Fibroblast of lung (primary cell): ENCODE measurements around the gene DBR1. TPM values are rescaled to one million over a fixed set of nuclear protein-coding genes. Genes with fewer than 3 reads are reported as not detected.

Source experiments
- DNase-seq, 2 donors: peaks; one replicate each; pipeline versions ENCODE4 v3.0.0 to v3.0.0-alpha.2; 2010; ENCODE audit warnings: low read depth in 2 of 2
- H2AFZ ChIP-seq: 2 replicates; pipeline ENCODE4 v1.5.1; 2012; ENCODE audit warnings: low read length, control low read depth, inconsistent platforms
- H3K27ac ChIP-seq: 2 replicates; pipeline ENCODE4 v1.5.1; 2011; ENCODE audit warnings: low read length, control low read depth; ENCODE audit not compliant: insufficient read depth
- H3K27me3 ChIP-seq: 2 replicates; pipeline ENCODE4 v1.5.1; 2011; ENCODE audit warnings: mild to moderate bottlenecking, low read length; ENCODE audit not compliant: control insufficient read depth, insufficient read depth
- H3K36me3 ChIP-seq: 2 replicates; pipeline ENCODE4 v1.5.1; 2011; ENCODE audit warnings: low read length; ENCODE audit not compliant: control insufficient read depth, insufficient read depth
- H3K4me1 ChIP-seq: 2 replicates; pipeline ENCODE4 v1.5.1; 2011; ENCODE audit warnings: low read length; ENCODE audit not compliant: control insufficient read depth, insufficient read depth; ENCODE audit errors: extremely low read depth
- H3K4me2 ChIP-seq: 2 replicates; pipeline ENCODE4 v1.5.1; 2011; ENCODE audit warnings: low read length, control low read depth; ENCODE audit not compliant: insufficient read depth; ENCODE audit errors: extremely low read depth
- H3K4me3 ChIP-seq, 4 experiments: fragments of 200-600 bp in 1 of 4; sonication (generic) in 1 of 4; replicated peaks in 1 of 4; 2 replicates each; pipeline ENCODE4 v1.5.1; 2011 to 2016; ENCODE audit warnings: low read length in 4 of 4, low read depth in 3 of 4, mild to moderate bottlenecking in 3 of 4, control low read depth in 2 of 4, inconsistent platforms in 1 of 4, mixed read lengths in 1 of 4; ENCODE audit not compliant: insufficient read depth in 1 of 4; ENCODE audit errors: control extremely low read depth in 1 of 4
- H3K79me2 ChIP-seq: 2 replicates; pipeline ENCODE4 v1.5.1; 2012; ENCODE audit warnings: mild to moderate bottlenecking, low read length, inconsistent platforms; ENCODE audit not compliant: control insufficient read depth, insufficient read depth
- H3K9ac ChIP-seq: 2 replicates; pipeline ENCODE4 v1.5.1; 2011; ENCODE audit warnings: mild to moderate bottlenecking, low read length, control low read depth; ENCODE audit not compliant: insufficient read depth
- H3K9me3 ChIP-seq: 2 replicates; pipeline ENCODE4 v1.5.1; 2012; ENCODE audit warnings: low read depth, low read length; ENCODE audit not compliant: control insufficient read depth, insufficient read depth
- H4K20me1 ChIP-seq: 2 replicates; pipeline ENCODE4 v1.5.1; 2011; ENCODE audit warnings: low read length; ENCODE audit not compliant: control insufficient read depth, insufficient read depth; ENCODE audit errors: extremely low read depth
- EZH2 ChIP-seq: IDR thresholded peaks from 2 replicates; pipeline ENCODE4 v1.5.1; 2012; ENCODE audit warnings: low read length, control low read depth, mild to moderate bottlenecking; ENCODE audit errors: missing control alignments
- polyA plus RNA-seq, 2 donors: library from polyadenylated mRNA; depleted of rRNA in 1 of 2; stranded (reverse) in 1 of 2; unstranded in 1 of 2; fragments of >200 nt; gene quantifications; 2 replicates each; pipeline ENCODE4 v1.2.1, GENCODE V29; 2011 to 2012; ENCODE audit warnings: missing spikeins in 1 of 2
- total RNA-seq: library from RNA; depleted of rRNA; stranded (reverse); fragments of >200 nt; gene quantifications from 2 replicates; pipeline ENCODE4 v1.2.1, GENCODE V29; 2014
- TF ChIP-seq, protein P1 (sequence below), 2 donors: IDR thresholded peaks in 1 of 2; conservative IDR thresholded peaks in 1 of 2; 1 replicate in 1 of 2; 2 replicates in 1 of 2; pipeline ENCODE4 v1.5.1; 2011 to 2012; ENCODE audit warnings: low read length in 2 of 2, control low read depth in 1 of 2, inconsistent platforms in 1 of 2, low read depth in 1 of 2, mild to moderate bottlenecking in 1 of 2

Gene DBR1
- total and polyA plus RNA-seq, 2 donors (not counting 1 experiment from before 2014, with no cell fraction given) = 16.2 to 19.7 TPM

DNA sequence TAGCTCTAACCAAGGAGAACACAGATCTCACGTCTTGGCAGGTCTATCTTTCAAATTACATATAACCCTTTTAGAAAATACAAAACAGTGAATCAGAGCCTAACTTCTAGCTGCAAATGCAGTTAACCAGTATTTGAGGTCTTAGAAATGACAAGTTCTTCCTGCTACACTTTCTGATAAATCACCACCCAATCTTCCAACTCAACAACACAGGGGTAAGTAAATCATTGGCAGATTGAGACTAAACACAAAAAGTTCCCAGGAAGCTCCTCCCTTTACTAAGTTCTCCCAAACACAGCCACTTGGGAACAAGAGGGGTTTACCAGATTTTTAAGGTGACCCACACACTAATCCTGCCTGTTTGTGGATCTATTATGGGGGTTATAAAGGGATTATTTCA is 42.5 kb downstream of the DBR1 start, which contains the start of gene A4GNT:
A4GNT (minus strand) TSS at position 152 of the 400 bp plus-strand sequence. CDS start 1,134 bp downstream, outside the sequence.
- Histone ChIP-seq H3K36me3 (no peaks in the 10 kb centered on the region), H3K4me3 (no peak within 1 kb of the TSS), H3K27me3 (peaks cover 9% of the 10 kb centered on the region), H4K20me1 (no peaks in the 10 kb centered on the region), H2AFZ (no peak within 1 kb of the TSS), H3K4me1 (no peaks in the 10 kb centered on the region), H3K9ac (no peak within 1 kb of the TSS), H3K4me2 (no peak within 1 kb of the TSS), H3K79me2 (no peaks in the 10 kb centered on the region), H3K9me3 (no peaks in the 10 kb centered on the region), H3K27ac (no peak within 1 kb of the TSS)
- no peak for DNase-seq
- TF ChIP-seq, protein P1, sequence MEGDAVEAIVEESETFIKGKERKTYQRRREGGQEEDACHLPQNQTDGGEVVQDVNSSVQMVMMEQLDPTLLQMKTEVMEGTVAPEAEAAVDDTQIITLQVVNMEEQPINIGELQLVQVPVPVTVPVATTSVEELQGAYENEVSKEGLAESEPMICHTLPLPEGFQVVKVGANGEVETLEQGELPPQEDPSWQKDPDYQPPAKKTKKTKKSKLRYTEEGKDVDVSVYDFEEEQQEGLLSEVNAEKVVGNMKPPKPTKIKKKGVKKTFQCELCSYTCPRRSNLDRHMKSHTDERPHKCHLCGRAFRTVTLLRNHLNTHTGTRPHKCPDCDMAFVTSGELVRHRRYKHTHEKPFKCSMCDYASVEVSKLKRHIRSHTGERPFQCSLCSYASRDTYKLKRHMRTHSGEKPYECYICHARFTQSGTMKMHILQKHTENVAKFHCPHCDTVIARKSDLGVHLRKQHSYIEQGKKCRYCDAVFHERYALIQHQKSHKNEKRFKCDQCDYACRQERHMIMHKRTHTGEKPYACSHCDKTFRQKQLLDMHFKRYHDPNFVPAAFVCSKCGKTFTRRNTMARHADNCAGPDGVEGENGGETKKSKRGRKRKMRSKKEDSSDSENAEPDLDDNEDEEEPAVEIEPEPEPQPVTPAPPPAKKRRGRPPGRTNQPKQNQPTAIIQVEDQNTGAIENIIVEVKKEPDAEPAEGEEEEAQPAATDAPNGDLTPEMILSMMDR (conservative IDR thresholded peaks at IDR 0.05 in 1 of 2, IDR thresholded peaks at IDR 0.05 in 1 of 2; ENCODE audit: low read depth in 1 of 2, low read length in 2 of 2) = no peak
- TF ChIP-seq EZH2 = no peak

DNA sequence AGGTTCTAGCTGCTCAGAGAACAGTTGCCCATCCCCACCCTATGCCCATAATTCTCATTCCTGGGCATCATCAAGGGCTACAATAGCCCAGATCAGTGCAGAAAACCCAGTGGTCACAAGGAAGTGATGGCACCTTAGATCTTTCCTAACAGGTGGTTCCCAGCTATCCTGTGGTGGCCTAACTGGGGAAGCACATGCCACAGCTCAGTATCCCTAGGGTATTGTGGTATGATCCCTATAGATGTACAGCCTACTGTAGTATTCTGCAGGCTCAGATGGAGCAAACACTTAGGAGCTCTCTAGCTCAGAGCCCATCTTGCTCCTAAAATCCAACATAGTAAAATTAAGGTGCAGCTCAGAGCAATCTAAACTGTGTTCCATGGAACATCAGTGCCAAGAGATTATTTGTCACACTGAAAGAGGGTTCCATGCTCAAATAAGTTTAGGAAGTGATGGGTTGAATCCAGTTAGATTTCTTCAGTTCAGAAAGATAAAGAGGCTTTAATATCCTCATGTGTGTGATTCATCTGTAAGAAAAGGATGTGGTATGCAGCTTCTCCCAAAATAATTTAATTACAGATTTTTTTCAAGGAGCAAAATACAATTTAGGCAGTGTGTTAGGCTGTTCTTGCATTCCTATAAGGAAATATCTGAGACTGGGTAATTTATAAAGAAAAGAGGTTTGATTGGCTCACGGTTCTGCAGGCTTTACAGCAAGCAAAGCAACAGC is 46.9 kb downstream of the DBR1 start:
- no peak overlapping the region for H3K9ac ChIP-seq
- H3K79me2 ChIP-seq = no peaks in the 10 kb centered on the region
- no peaks in the 10 kb centered on the region for H4K20me1 ChIP-seq
- DNase-seq = no peak
- H3K4me2 ChIP-seq = no peak overlapping the region
- peaks cover 7% of the 10 kb centered on the region for H3K4me1 ChIP-seq
- H3K9me3 ChIP-seq = no peaks in the 10 kb centered on the region
- H3K27ac ChIP-seq = no peak overlapping the region
- no peak overlapping the region for H2AFZ ChIP-seq
- TF ChIP-seq EZH2 = no peak
- TF ChIP-seq, protein P1 (conservative IDR thresholded peaks at IDR 0.05 in 1 of 2, IDR thresholded peaks at IDR 0.05 in 1 of 2; ENCODE audit: low read depth in 1 of 2, low read length in 2 of 2) = no peak
- H3K27me3 ChIP-seq = peaks cover 7% of the 10 kb centered on the region
- no peaks in the 10 kb centered on the region for H3K36me3 ChIP-seq
- no peak overlapping the region for H3K4me3 ChIP-seq

DNA sequence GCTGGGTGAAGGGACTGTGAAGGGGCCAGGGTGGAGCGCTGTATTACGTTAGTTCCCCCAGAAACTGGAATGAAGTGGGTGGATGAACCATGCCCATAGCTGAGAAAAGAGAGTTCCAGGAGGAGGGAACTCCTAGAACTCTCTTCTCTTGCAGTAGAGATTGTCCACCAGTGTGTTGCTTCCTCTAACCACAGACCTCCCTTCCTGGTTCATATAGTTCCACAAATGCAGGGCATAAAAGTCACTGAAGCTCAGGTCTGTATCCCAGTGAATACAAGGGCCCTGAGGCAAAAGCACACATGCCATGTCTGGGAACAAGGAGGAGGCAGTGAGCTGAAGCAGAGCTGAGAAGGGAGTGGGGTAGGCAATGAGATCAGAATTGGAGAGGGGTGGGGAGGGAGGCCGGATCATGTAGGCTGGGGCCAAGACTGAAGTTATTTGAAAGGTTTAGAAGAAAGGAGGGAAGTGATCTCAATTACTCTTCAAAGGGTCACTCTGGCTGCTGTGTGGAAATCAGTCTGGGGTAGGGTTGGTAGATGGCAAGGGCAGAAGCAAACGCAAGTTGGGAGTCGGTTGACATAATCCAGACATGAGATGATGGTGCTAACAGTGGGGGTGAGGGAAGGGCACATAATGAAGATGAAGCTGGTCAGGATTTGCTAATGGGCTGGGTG is 49.0 kb downstream of the DBR1 start:
- peak overlapping the region; percentile 60 for H3K4me2 ChIP-seq
- peak overlapping the region; percentile 48 for H2AFZ ChIP-seq
- H3K27ac ChIP-seq = peak overlapping the region; percentile 31
- H3K79me2 ChIP-seq = no peaks in the 10 kb centered on the region
- H3K27me3 ChIP-seq = peaks cover 2% of the 10 kb centered on the region
- H3K4me1 ChIP-seq = peaks cover 7% of the 10 kb centered on the region
- H3K9ac ChIP-seq = no peak overlapping the region
- H3K4me3 ChIP-seq = no peak overlapping the region
- DNase-seq = peak; percentile 19 to 64
- no peaks in the 10 kb centered on the region for H3K36me3 ChIP-seq
- H3K9me3 ChIP-seq = no peaks in the 10 kb centered on the region
- TF ChIP-seq, protein P1 (conservative IDR thresholded peaks at IDR 0.05 in 1 of 2, IDR thresholded peaks at IDR 0.05 in 1 of 2; ENCODE audit: low read depth in 1 of 2, low read length in 2 of 2) = no peak
- TF ChIP-seq EZH2 = no peak
- no peaks in the 10 kb centered on the region for H4K20me1 ChIP-seq
